ENCODE results near the gene LZTR1. TPM values are rescaled to one million over a fixed set of nuclear protein-coding genes. Genes with fewer than 3 reads are reported as not detected.
A peak's percentile ranks its signal among the peaks of the same experiment; 100 is the strongest.

The LZTR1 gene
- total and polyA plus RNA-seq, 11 donors, result 18.4 to 41.9 (median 26.6) TPM

- no peak for DNase-seq
Measured at GRCh38 chr22:21010426-21011113, 28.5 kb downstream of the LZTR1 start.

GRCh38 chr22:21012446-21013407 is 30.6 kb downstream of the LZTR1 start:
- no peak overlapping the region for H3K27ac ChIP-seq

More at GRCh38 chr22:21010426-21011113, 28.5 kb downstream of the LZTR1 start:
- no peak overlapping the region for H3K27ac ChIP-seq
- no peak for TF ChIP-seq POLR2A (IDR thresholded peaks at IDR 0.05)
- TF ChIP-seq CTCF (IDR thresholded peaks at IDR 0.05), result no peak
- H3K27me3 ChIP-seq, result no peaks in the 10 kb centered on the region
- no peak overlapping the region for H3K4me3 ChIP-seq
- ATAC-seq, result no peak
- H3K36me3 ChIP-seq, result no peaks in the 10 kb centered on the region
- WGBS, 4 donors, result 91 to 100% (median 96%) methylated on average over 3 of the region's 3 CpGs
- H3K9me3 ChIP-seq, result no peaks in the 10 kb centered on the region
- intact Hi-C loops (cut with DNase I), result loop anchor here in 1 of 10 donors (5.0 to 10.0 kb wide), 3 partner anchors 37 to 126 kb away; partner anchors contain the start of genes AIFM3 and LRRC74B
- peaks cover 3 to 22% (median 18%) of the 10 kb centered on the region in 12 donors for H3K4me1 ChIP-seq

GRCh38 chr22:21013657-21014201 is 31.6 kb downstream of the LZTR1 start:
- ATAC-seq (no peak), DNase-seq (no peak)
- H3K27ac ChIP-seq, result peak overlapping the region in 10 of 12 donors; percentile 39 to 84 (median 67)
- H3K4me1 ChIP-seq, result peaks cover 3 to 27% (median 20%) of the 10 kb centered on the region in 12 donors
- H3K9me3 ChIP-seq, result no peaks in the 10 kb centered on the region
- H3K36me3 ChIP-seq, result no peaks in the 10 kb centered on the region
- peak overlapping the region in 11 of 12 donors; percentile 18 to 64 (median 55) for H3K4me3 ChIP-seq
- TF ChIP-seq POLR2A (IDR thresholded peaks at IDR 0.05) (no peak), CTCF (IDR thresholded peaks at IDR 0.05) (no peak)
- no peaks in the 10 kb centered on the region for H3K27me3 ChIP-seq
- 9 to 16% (median 13%) methylated on average over 15 to 24 of the region's 24 CpGs for WGBS, 4 donors
- intact Hi-C loops (cut with DNase I), result loop anchor here in 1 of 10 donors (5.0 to 10.0 kb wide), 3 partner anchors 34 to 129 kb away; partner anchors contain the start of genes AIFM3 and LRRC74B

More at GRCh38 chr22:21012446-21013407, 30.6 kb downstream of the LZTR1 start:
- H3K4me3 ChIP-seq, result no peak overlapping the region
- H3K27me3 ChIP-seq, result no peaks in the 10 kb centered on the region
- intact Hi-C loops (cut with DNase I), result loop anchor here in 1 of 10 donors (5.0 to 10.0 kb wide), 3 partner anchors 35 to 128 kb away; partner anchors contain the start of genes AIFM3 and LRRC74B
- DNase-seq (no peak), ATAC-seq (no peak)
- H3K4me1 ChIP-seq, result peaks cover 3 to 27% (median 20%) of the 10 kb centered on the region in 12 donors
- H3K9me3 ChIP-seq, result no peaks in the 10 kb centered on the region
- TF ChIP-seq CTCF (IDR thresholded peaks at IDR 0.05) (no peak), POLR2A (IDR thresholded peaks at IDR 0.05) (no peak)
- WGBS, 4 donors, result 83 to 88% (median 86%) methylated on average over 10 to 14 of the region's 14 CpGs
- H3K36me3 ChIP-seq, result no peaks in the 10 kb centered on the region

All from heart left ventricle (tissue), 16 donors.